A673 (cell line): Measurements from ENCODE around the gene TTC3.

Source experiments
- CTCF ChIP-seq: fragments of 300-800, 200-600 bp; sonication (generic); conservative IDR thresholded peaks from 2 replicates; pipeline ENCODE4 v1.5.1; 2017; ENCODE audit warnings: low read depth, mild to moderate bottlenecking, antibody characterized with exemption, low read length, moderate library complexity, mixed read lengths
- EZH2 ChIP-seq: fragments of 200-600 bp; sonication (generic); IDR thresholded peaks from 2 replicates; pipeline ENCODE4 v1.6.1; 2017; ENCODE audit warnings: borderline replicate concordance, low read depth, mild to moderate bottlenecking, mixed read lengths, antibody characterized with exemption, low read length; ENCODE audit not compliant: poor library complexity, severe bottlenecking

GRCh38 chr21:37039411-37040075, 33.5 kb upstream of the TTC3 start:
- TF ChIP-seq CTCF (no peak), EZH2 (no peak)
